GM12878 (cell line): ENCODE data around the gene NOS1AP. TPM values are rescaled to one million over a fixed set of nuclear protein-coding genes. Genes with fewer than 3 reads are reported as not detected.

Experiments
- ATAC-seq: fragments of 200-7000 bp; cut with Tn5 transposase; 3 replicates; pipeline ENCODE4 v1.9.1; 2020; ENCODE audit warnings: mild to moderate bottlenecking, moderate library complexity
- BruUV-seq: library from RNA; stranded (reverse); fragments of 400-500 nt; replicated peaks from 2 replicates; lab custom pipeline; 2021; lab: Mats Ljungman, UMichigan
- CTCF ChIA-PET: fragments of 300-600 bp; sonication (Branson Sonifier 250); formaldehyde crosslinking; extraction: SDS; loops from one replicate; lab custom pipeline; 2021; ENCODE audit warnings: inconsistent platforms; lab: Yijun Ruan, JAX
- POLR2A ChIA-PET: fragments of 350-600 bp; formaldehyde crosslinking; extraction: SDS; loops from one replicate; lab custom pipeline; 2021; ENCODE audit warnings: inconsistent platforms; lab: Charles Lee
- RAD21 ChIA-PET: fragments of 300-600 bp; sonication (Branson Sonifier 250); formaldehyde crosslinking; loops from one replicate; lab custom pipeline; 2023; ENCODE audit warnings: antibody characterized with exemption; ENCODE audit not compliant: unreplicated experiment; lab: Charles Lee
- SMC1A ChIA-PET: fragments of 300-600 bp; sonication (Branson Sonifier 250); formaldehyde crosslinking; loops from one replicate; lab custom pipeline; 2023; ENCODE audit not compliant: unreplicated experiment, uncharacterized antibody; lab: Charles Lee
- DNase-seq: peaks from one replicate; pipeline ENCODE4 v3.0.0-alpha.2; 2011; ENCODE audit warnings: low read depth, low spot score
- FAIRE-seq: peaks from 3 replicates; lab custom pipeline; 2011; peaks lifted over from hg19 to GRCh38; lab: Jason Lieb, UNC
- H2AFZ ChIP-seq: 2 replicates; pipeline ENCODE4 v1.6.0; 2011; ENCODE audit warnings: low read depth, low read length, control low read depth; ENCODE audit not compliant: control insufficient read depth
- H3K27ac ChIP-seq: 2 replicates; pipeline ENCODE4 v1.5.1; 2011; ENCODE audit warnings: control low read depth; ENCODE audit not compliant: control insufficient read depth, insufficient read depth
- H3K27me3 ChIP-seq, 2 experiments: replicated peaks in 1 of 2; 2 replicates each; pipeline versions ENCODE4 v1.6.0 to v1.6.1; 2011; ENCODE audit warnings: low read length in 1 of 2; ENCODE audit not compliant: control insufficient read depth in 2 of 2, insufficient read depth in 2 of 2
- H3K36me3 ChIP-seq, 2 experiments: 2 replicates each; pipeline ENCODE4 v1.5.1; 2011; ENCODE audit warnings: low read length in 1 of 2; ENCODE audit not compliant: control insufficient read depth in 2 of 2, insufficient read depth in 2 of 2
- H3K4me1 ChIP-seq: 2 replicates; pipeline ENCODE4 v1.6.1; 2011; ENCODE audit warnings: mild to moderate bottlenecking, low read length, moderate library complexity, mixed read lengths; ENCODE audit not compliant: control insufficient read depth, insufficient read depth
- H3K4me2 ChIP-seq: 2 replicates; pipeline ENCODE4 v1.6.0; 2011; ENCODE audit warnings: control low read depth; ENCODE audit not compliant: control insufficient read depth, insufficient read depth
- H3K4me3 ChIP-seq: fragments of 200-600 bp; sonication (generic); 2 replicates; pipeline ENCODE4 v1.5.1; 2016
- H3K79me2 ChIP-seq: 2 replicates; pipeline ENCODE4 v1.6.0; 2011; ENCODE audit warnings: low read length; ENCODE audit not compliant: control insufficient read depth, insufficient read depth
- H3K9ac ChIP-seq: 2 replicates; pipeline ENCODE4 v1.8.0; 2011; ENCODE audit warnings: low read length, control low read depth, mixed read lengths; ENCODE audit not compliant: control insufficient read depth, insufficient read depth
- H3K9me3 ChIP-seq: replicated peaks from 3 replicates; pipeline ENCODE4 v1.5.1; 2011; ENCODE audit warnings: mild to moderate bottlenecking, low read length; ENCODE audit not compliant: control insufficient read depth, insufficient read depth
- H4K20me1 ChIP-seq: 2 replicates; pipeline ENCODE4 v1.6.0; 2011; ENCODE audit not compliant: control insufficient read depth, insufficient read depth
- CBX5 ChIP-seq: sonication (generic); IDR thresholded peaks from 2 replicates; pipeline ENCODE4 v1.6.1; 2016; ENCODE audit warnings: low read depth, moderate library complexity, mild to moderate bottlenecking, inconsistent platforms
- CEBPB ChIP-seq, 2 experiments: fragments of 150-350 bp in 1 of 2; IDR thresholded peaks; 2 replicates each; pipeline ENCODE4 v1.6.1; 2012 to 2014; ENCODE audit warnings: low read depth in 2 of 2, low read length in 2 of 2, borderline replicate concordance in 1 of 2, inconsistent platforms in 1 of 2
- FOS ChIP-seq: IDR thresholded peaks from 3 replicates; pipeline ENCODE4 v1.6.1; 2011; ENCODE audit warnings: borderline replicate concordance; ENCODE audit not compliant: insufficient read length; ENCODE audit errors: extremely low read depth
- GATAD2B ChIP-seq: fragments of 450-650 bp; conservative IDR thresholded peaks from 2 replicates; pipeline ENCODE4 v1.6.1; 2017; ENCODE audit warnings: low read depth, mild to moderate bottlenecking, moderate library complexity
- MTA2 ChIP-seq: fragments of 450-650 bp; IDR thresholded peaks from 2 replicates; pipeline ENCODE4 v1.6.1; 2016; ENCODE audit warnings: low read depth, mild to moderate bottlenecking, moderate library complexity
- POLR2A ChIP-seq: IDR thresholded peaks from 2 replicates; pipeline ENCODE4 v1.6.1; 2011; ENCODE audit warnings: low read depth, mild to moderate bottlenecking, low read length
- SIX5 ChIP-seq: IDR thresholded peaks from 2 replicates; pipeline ENCODE4 v1.6.1; 2011; ENCODE audit warnings: mild to moderate bottlenecking, low read depth, low read length, moderate library complexity; ENCODE audit not compliant: severe bottlenecking
- SREBF1 ChIP-seq: IDR thresholded peaks from 2 replicates; pipeline ENCODE4 v1.6.1; 2012; ENCODE audit warnings: mild to moderate bottlenecking, low read length
- SRF ChIP-seq, 2 experiments: IDR thresholded peaks; 2 replicates each; pipeline ENCODE4 v1.6.1; 2011; ENCODE audit warnings: low read depth in 2 of 2, low read length in 2 of 2, mild to moderate bottlenecking in 1 of 2, moderate library complexity in 1 of 2
- TCF12 ChIP-seq: IDR thresholded peaks from 2 replicates; pipeline ENCODE4 v1.6.1; 2011; ENCODE audit warnings: low read depth, mild to moderate bottlenecking, low read length
- ZNF207 ChIP-seq: fragments of 450-650 bp; IDR thresholded peaks from 2 replicates; pipeline ENCODE4 v1.6.1; 2014; ENCODE audit warnings: antibody characterized with exemption, mild to moderate bottlenecking, borderline replicate concordance
- ZZZ3 ChIP-seq: IDR thresholded peaks from 2 replicates; pipeline ENCODE4 v1.6.1; 2011; ENCODE audit warnings: low read depth; ENCODE audit not compliant: control insufficient read depth, insufficient read length
- WGBS: methylation state at CpG from one replicate; pipeline ENCODE4 v1.1.6; 2016; ENCODE audit warnings: low lambda C conversion rate; ENCODE audit not compliant: insufficient replicate concordance, insufficient coverage; ENCODE audit errors: missing lambda C conversion rate; 5-methylcytosine and 5-hydroxymethylcytosine counted together
- in situ Hi-C: fragments of 300-500 bp; cut with MboI; formaldehyde crosslinking; loops from 9 replicates; pipeline ENCODE4 v1.14.3; 2018; ENCODE audit warnings: mixed read lengths
- intact Hi-C: fragments of 100-400 bp; cut with micrococcal nuclease; formaldehyde crosslinking; loops from one replicate; pipeline ENCODE4 v1.14.2; 2022; ENCODE audit not compliant: unreplicated experiment
- polyA plus RNA-seq, 11 experiments: library from polyadenylated mRNA; depleted of rRNA in 4 of 11; unstranded in 6 of 11; stranded (reverse) in 5 of 11; fragments of >200 nt; fragmentation: Nextera tagmentation in 4 of 11; fragmentation: Illumina TruSeq in 1 of 11; extraction: Ambion mirVana in 4 of 11; extraction: Trizol in 1 of 11; gene quantifications; 1 replicate in 1 of 11; 2 replicates in 10 of 11; pipeline versions ENCODE4 v1.2.1 to v1.2.3, GENCODE V29; 2011 to 2016; ENCODE audit warnings: inconsistent platforms in 2 of 11, missing spikeins in 2 of 11, low read depth in 1 of 11
- total RNA-seq, 4 experiments: library from RNA; depleted of rRNA in 3 of 4; stranded (reverse); fragments of >200 nt in 3 of 4; fragmentation: Illumina TruSeq in 1 of 4; extraction: Trizol in 1 of 4; gene quantifications; 2 replicates each; pipeline versions ENCODE4 v1.2.1 to v1.2.3, GENCODE V29; 2013 to 2021
- TF ChIP-seq, protein P1 (sequence below): IDR thresholded peaks from 2 replicates; pipeline ENCODE4 v1.6.1; 2012; ENCODE audit warnings: low read depth, low read length, improper control_type of control experiment
- TF ChIP-seq, protein P2 (sequence below), 3 experiments: IDR thresholded peaks in 2 of 3; conservative IDR thresholded peaks in 1 of 3; 2 replicates each; pipeline ENCODE4 v1.5.1; 2011; ENCODE audit warnings: low read depth in 3 of 3, low read length in 3 of 3, mild to moderate bottlenecking in 3 of 3, control low read depth in 2 of 3, moderate library complexity in 2 of 3, inconsistent platforms in 1 of 3, mixed read lengths in 1 of 3; ENCODE audit not compliant: control insufficient read depth in 2 of 3, insufficient read depth in 1 of 3; ENCODE audit errors: extremely low read depth in 1 of 3

Gene NOS1AP
- total and polyA plus RNA-seq, 10 of the 15 experiments (the other 5 are each of a cell fraction or from before 2014, with no cell fraction given) = 0.03 to 0.15 TPM; not detected in 8

DNA sequence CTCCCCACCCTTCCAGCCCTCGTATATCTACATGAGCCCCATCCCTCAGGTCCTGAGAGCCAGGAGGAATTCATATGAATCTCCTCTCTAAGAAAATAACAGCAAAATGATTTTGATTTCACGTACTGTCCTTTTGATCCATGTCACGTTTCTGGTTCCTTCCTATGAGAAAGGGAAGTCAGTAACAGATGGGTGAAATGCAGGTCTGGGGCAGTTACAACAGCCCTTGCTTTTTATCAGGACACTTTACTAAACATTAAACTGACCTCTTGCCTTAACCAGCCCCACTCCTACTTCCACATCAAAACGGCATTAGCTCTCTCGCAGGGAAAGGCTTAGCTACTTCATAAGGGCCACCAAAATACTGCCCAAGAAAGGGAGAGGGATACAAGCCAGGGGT, 248.1 kb downstream of the NOS1AP start:
- ChIA-PET RAD21 (no interaction called here), CTCF (no interaction called here), POLR2A (no interaction called here), SMC1A (interaction anchor here (0.5 kb wide), 1 partner anchor 22 kb away, joined by 4 read pairs; no protein-coding TSS in a partner anchor)
- Histone ChIP-seq H2AFZ (no peak overlapping the region), H3K27me3 (peaks cover 0 to 4% of the 10 kb centered on the region in 2 experiments; a peak in 2 of 4 replicates), H3K36me3 (no peaks in the 10 kb centered on the region), H3K79me2 (no peaks in the 10 kb centered on the region), H3K9me3 (no peaks in the 10 kb centered on the region), H3K4me2 (no peak overlapping the region), H3K9ac (no peak overlapping the region), H3K4me3 (no peak overlapping the region), H3K4me1 (no peaks in the 10 kb centered on the region), H3K27ac (no peak overlapping the region), H4K20me1 (no peaks in the 10 kb centered on the region)
- in situ Hi-C loops (no loop called here), intact Hi-C loops (no loop called here)
- 14% methylated on average over 5 of the region's 5 CpGs for WGBS
- DNase-seq = no peak
- no TSS peak for BruUV-seq
- FAIRE-seq = no peak
- TF ChIP-seq SIX5 = no peak
- TF ChIP-seq SRF (IDR thresholded peaks at IDR 0.05; ENCODE audit: low read depth in 2 of 2, low read length in 2 of 2) = no peak
- no peak for TF ChIP-seq GATAD2B
- no peak for ATAC-seq

DNA sequence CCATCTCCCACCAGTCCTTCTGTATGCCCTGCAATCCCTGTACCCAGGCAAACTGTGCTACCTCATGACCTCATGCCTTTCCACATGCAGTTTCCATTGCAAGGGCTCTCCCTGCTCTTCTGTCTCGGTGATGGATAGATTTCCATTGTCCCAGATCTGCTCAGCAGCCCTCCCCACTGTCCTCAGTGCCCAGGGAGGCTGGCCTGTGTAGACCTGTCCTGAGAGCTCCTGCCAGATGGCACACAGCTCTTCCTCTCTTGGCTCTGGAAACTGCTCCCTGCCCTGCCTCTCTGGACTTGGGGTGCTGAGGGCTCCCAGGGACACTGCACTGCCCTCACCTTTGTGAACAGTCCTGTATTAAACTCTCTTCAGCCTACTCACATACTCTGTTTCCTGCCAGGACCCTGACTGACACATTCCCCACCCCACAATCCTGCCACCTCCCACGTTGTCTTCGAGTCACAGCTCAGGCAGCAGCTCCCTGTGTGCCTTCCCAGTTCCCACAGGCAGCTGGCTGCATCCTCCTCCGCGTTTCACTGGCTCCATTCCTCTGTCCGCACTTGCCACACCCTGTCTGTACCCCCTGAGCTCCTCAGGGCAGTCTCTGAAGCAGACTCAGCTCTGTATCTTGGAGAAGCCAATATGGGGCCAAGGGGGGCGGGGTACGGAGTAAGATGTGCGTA, 250.1 kb downstream of the NOS1AP start:
- no TSS peak for BruUV-seq
- no peak overlapping the region for H3K4me2 ChIP-seq
- FAIRE-seq = no peak

More for the DNA sequence above, 250.1 kb downstream of the NOS1AP start:
- ATAC-seq (no peak), DNase-seq (no peak)
- in situ Hi-C loops = no loop called here
- H3K9me3 ChIP-seq = no peaks in the 10 kb centered on the region
- H3K4me3 ChIP-seq = no peak overlapping the region
- H3K9ac ChIP-seq = no peak overlapping the region
- H3K27ac ChIP-seq = no peak overlapping the region
- ChIA-PET SMC1A (no interaction called here), CTCF (interaction anchor here (1.1 kb wide), 1 partner anchor 51 kb away, joined by 3 read pairs; no protein-coding TSS in a partner anchor), RAD21 (no interaction called here), POLR2A (no interaction called here)
- H2AFZ ChIP-seq = no peak overlapping the region
- H3K4me1 ChIP-seq = no peaks in the 10 kb centered on the region
- 15% methylated on average over 9 of the region's 9 CpGs for WGBS
- H3K27me3 ChIP-seq = peaks cover 0 to 4% of the 10 kb centered on the region in 2 experiments; a peak in 2 of 4 replicates
- TF ChIP-seq, protein P1, sequence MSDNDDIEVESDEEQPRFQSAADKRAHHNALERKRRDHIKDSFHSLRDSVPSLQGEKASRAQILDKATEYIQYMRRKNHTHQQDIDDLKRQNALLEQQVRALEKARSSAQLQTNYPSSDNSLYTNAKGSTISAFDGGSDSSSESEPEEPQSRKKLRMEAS = no peak
- TF ChIP-seq ZZZ3 (no peak), POLR2A (no peak), MTA2 (no peak), FOS (no peak), CBX5 (no peak), TCF12 (no peak), SREBF1 (no peak), ZNF207 (no peak), CEBPB (IDR thresholded peaks at IDR 0.05; ENCODE audit: borderline replicate concordance in 1 of 2, low read depth in 2 of 2, low read length in 2 of 2) (no peak)
- TF ChIP-seq, protein P2, sequence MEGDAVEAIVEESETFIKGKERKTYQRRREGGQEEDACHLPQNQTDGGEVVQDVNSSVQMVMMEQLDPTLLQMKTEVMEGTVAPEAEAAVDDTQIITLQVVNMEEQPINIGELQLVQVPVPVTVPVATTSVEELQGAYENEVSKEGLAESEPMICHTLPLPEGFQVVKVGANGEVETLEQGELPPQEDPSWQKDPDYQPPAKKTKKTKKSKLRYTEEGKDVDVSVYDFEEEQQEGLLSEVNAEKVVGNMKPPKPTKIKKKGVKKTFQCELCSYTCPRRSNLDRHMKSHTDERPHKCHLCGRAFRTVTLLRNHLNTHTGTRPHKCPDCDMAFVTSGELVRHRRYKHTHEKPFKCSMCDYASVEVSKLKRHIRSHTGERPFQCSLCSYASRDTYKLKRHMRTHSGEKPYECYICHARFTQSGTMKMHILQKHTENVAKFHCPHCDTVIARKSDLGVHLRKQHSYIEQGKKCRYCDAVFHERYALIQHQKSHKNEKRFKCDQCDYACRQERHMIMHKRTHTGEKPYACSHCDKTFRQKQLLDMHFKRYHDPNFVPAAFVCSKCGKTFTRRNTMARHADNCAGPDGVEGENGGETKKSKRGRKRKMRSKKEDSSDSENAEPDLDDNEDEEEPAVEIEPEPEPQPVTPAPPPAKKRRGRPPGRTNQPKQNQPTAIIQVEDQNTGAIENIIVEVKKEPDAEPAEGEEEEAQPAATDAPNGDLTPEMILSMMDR (IDR thresholded peaks at IDR 0.05 in 2 of 3, conservative IDR thresholded peaks at IDR 0.05 in 1 of 3; ENCODE audit: control insufficient read depth in 2 of 3, extremely low read depth in 1 of 3, insufficient read depth in 1 of 3, low read depth in 3 of 3, low read length in 3 of 3) = no peak
- H3K36me3 ChIP-seq = no peaks in the 10 kb centered on the region
- no peaks in the 10 kb centered on the region for H4K20me1 ChIP-seq
- intact Hi-C loops = no loop called here
- no peaks in the 10 kb centered on the region for H3K79me2 ChIP-seq
